K562 (cell line): ENCODE measurements around the gene TMEM266. TPM values are rescaled to one million over a fixed set of nuclear protein-coding genes. Genes with fewer than 3 reads are reported as not detected.

ENCODE experiments used
- ATAC-seq: fragments of 200-7000 bp; cut with Tn5 transposase; 3 replicates; pipeline ENCODE4 v1.9.1; 2020; ENCODE audit warnings: moderate library complexity
- BruUV-seq: library from RNA; stranded (reverse); fragments of 400-500 nt; replicated peaks from 2 replicates; lab custom pipeline; 2021; lab: Mats Ljungman, UMichigan
- CTCF ChIA-PET: fragments of 300-600 bp; formaldehyde crosslinking; extraction: SDS; loops from one replicate; lab custom pipeline; 2021; ENCODE audit warnings: low intra/inter-chr PET ratio; lab: Yijun Ruan, JAX
- POLR2A ChIA-PET: fragments of 300-600, 350-650 bp; sonication (Branson Sonifier 250); formaldehyde crosslinking; extraction: SDS; loops from one replicate; lab custom pipeline; 2021; ENCODE audit warnings: antibody characterized with exemption, inconsistent platforms; lab: Yijun Ruan, JAX
- DNase-seq, 4 experiments: peaks; one replicate each; pipeline versions ENCODE4 v3.0.0 to v3.0.0-alpha.2; 2011 to 2018; ENCODE audit warnings: low spot score in 3 of 4, mixed read lengths in 3 of 4; ENCODE audit errors: extremely low read depth in 1 of 4
- FAIRE-seq: peaks from 2 replicates; lab custom pipeline; 2011; peaks lifted over from hg19 to GRCh38; lab: Jason Lieb, UNC
- H2AFZ ChIP-seq: 2 replicates; pipeline ENCODE4 v1.6.0; 2011; ENCODE audit warnings: low read depth, low read length, control low read depth, inconsistent platforms
- H3K27ac ChIP-seq: fragments of 200-600 bp; 3 replicates; pipeline ENCODE4 v1.8.0; 2011; ENCODE audit warnings: low read depth, mild to moderate bottlenecking, control low read depth, inconsistent platforms, low read length, moderate library complexity, mixed read lengths; ENCODE audit errors: extremely low read depth
- H3K27me3 ChIP-seq, 2 experiments: fragments of 300-600 bp in 1 of 2; 2 replicates in 1 of 2; 3 replicates in 1 of 2; pipeline versions ENCODE4 v1.6.0 to v1.8.0; 2011; ENCODE audit warnings: inconsistent platforms in 2 of 2, low read length in 2 of 2, mild to moderate bottlenecking in 1 of 2, mixed read lengths in 1 of 2, moderate library complexity in 1 of 2; ENCODE audit not compliant: control insufficient read depth in 2 of 2, insufficient read depth in 2 of 2
- H3K36me3 ChIP-seq: fragments of 300-600 bp; 3 replicates; pipeline ENCODE4 v1.8.0; 2011; ENCODE audit warnings: mild to moderate bottlenecking, low read length, inconsistent platforms; ENCODE audit not compliant: control insufficient read depth, insufficient read depth
- H3K4me1 ChIP-seq, 2 experiments: fragments of 200-600 bp in 1 of 2; replicated peaks in 1 of 2; 2 replicates in 1 of 2; 3 replicates in 1 of 2; pipeline versions ENCODE4 v1.5.1 to v1.8.0; 2011; ENCODE audit warnings: inconsistent platforms in 2 of 2, low read length in 2 of 2, mild to moderate bottlenecking in 1 of 2, mixed read lengths in 1 of 2, moderate library complexity in 1 of 2; ENCODE audit not compliant: control insufficient read depth in 2 of 2, insufficient read depth in 2 of 2
- H3K4me2 ChIP-seq: 2 replicates; pipeline ENCODE4 v1.6.1; 2011; ENCODE audit warnings: low read length, control low read depth, inconsistent platforms, mixed read lengths; ENCODE audit not compliant: insufficient read depth
- H3K4me3 ChIP-seq: fragments of 200-600 bp; sonication (generic), shearing (Covaris generic); 2 replicates; pipeline ENCODE4 v1.5.1; 2016; ENCODE audit warnings: control low read depth, inconsistent platforms
- H3K79me2 ChIP-seq: fragments of 200-600 bp; 3 replicates; pipeline ENCODE4 v1.8.0; 2011; ENCODE audit warnings: low read length, inconsistent platforms; ENCODE audit not compliant: control insufficient read depth, insufficient read depth
- H3K9ac ChIP-seq, 2 experiments: 2 replicates each; pipeline versions ENCODE4 v1.6.0 to v1.6.1; 2011; ENCODE audit warnings: low read depth in 2 of 2, low read length in 2 of 2, control low read depth in 1 of 2, inconsistent platforms in 1 of 2, mild to moderate bottlenecking in 1 of 2, mixed read lengths in 1 of 2; ENCODE audit not compliant: insufficient read depth in 1 of 2
- H3K9me1 ChIP-seq: one replicate; pipeline ENCODE4 v1.6.0; 2011; ENCODE audit warnings: inconsistent platforms, mild to moderate bottlenecking, low read length, moderate library complexity; ENCODE audit not compliant: control insufficient read depth, insufficient read depth
- H3K9me3 ChIP-seq: replicated peaks from 2 replicates; pipeline ENCODE4 v1.5.1; 2011; ENCODE audit warnings: low read depth, low read length, inconsistent platforms; ENCODE audit not compliant: control insufficient read depth, insufficient read depth
- H4K20me1 ChIP-seq: replicated peaks from 2 replicates; pipeline ENCODE4 v1.6.1; 2011; ENCODE audit warnings: low read length, inconsistent platforms, mixed read lengths; ENCODE audit not compliant: control insufficient read depth, insufficient read depth
- CBX2 ChIP-seq: fragments of 200-600 bp; sonication (generic); IDR thresholded peaks from one replicate; pipeline ENCODE4 v1.6.1; 2012; ENCODE audit warnings: mild to moderate bottlenecking, low read length, inconsistent platforms; ENCODE audit not compliant: insufficient read depth, poor library complexity, severe bottlenecking
- FOS ChIP-seq: IDR thresholded peaks from 3 replicates; pipeline ENCODE4 v1.6.1; 2011; ENCODE audit not compliant: insufficient read length; ENCODE audit errors: extremely low read depth
- HDAC1 ChIP-seq, 2 experiments: fragments of 450-650 bp; IDR thresholded peaks; 2 replicates each; pipeline ENCODE4 v1.6.1; 2016 to 2017; ENCODE audit warnings: inconsistent platforms in 1 of 2, mild to moderate bottlenecking in 1 of 2, moderate library complexity in 1 of 2
- KLF1 ChIP-seq: fragments of 450-650 bp; IDR thresholded peaks from 2 replicates; pipeline ENCODE4 v1.6.1; 2016; ENCODE audit warnings: missing genetic modification characterization, missing compliant biosample characterization
- NBN ChIP-seq: fragments of 450-650 bp; IDR thresholded peaks from 2 replicates; pipeline ENCODE4 v1.6.1; 2016; ENCODE audit warnings: low read depth, mild to moderate bottlenecking
- PURB ChIP-seq: sonication (generic); formaldehyde crosslinking; IDR thresholded peaks from 2 replicates; pipeline ENCODE4 v1.9.0; 2021; ENCODE audit warnings: low read depth, mild to moderate bottlenecking, missing genetic modification reagents
- SOX6 ChIP-seq: fragments of 450-650 bp; IDR thresholded peaks from 2 replicates; pipeline ENCODE4 v1.6.1; 2014; ENCODE audit warnings: mild to moderate bottlenecking
- ZNF165 ChIP-seq: fragments of 250-450 bp; sonication (Bioruptor Pico); IDR thresholded peaks from 2 replicates; pipeline ENCODE4 v1.4.0; 2020; ENCODE audit warnings: borderline replicate concordance
- ZNF239 ChIP-seq: fragments of 250-450 bp; sonication (Bioruptor Pico); IDR thresholded peaks from 2 replicates; pipeline ENCODE4 v1.4.0; 2020; ENCODE audit warnings: mild to moderate bottlenecking
- WGBS: fragments of 100-300 bp; shearing (Covaris generic); methylation state at CpG from one replicate; pipeline ENCODE4 v1.1.6; 2016; ENCODE audit warnings: low coverage, mixed read lengths; ENCODE audit not compliant: insufficient coverage; ENCODE audit errors: missing lambda C conversion rate; 5-methylcytosine and 5-hydroxymethylcytosine counted together
- in situ Hi-C: fragments of 300-500 bp; cut with MboI; formaldehyde crosslinking; loops from 4 replicates; pipeline ENCODE4 v1.15.0; 2018; ENCODE audit warnings: inconsistent platforms, mixed read lengths
- intact Hi-C: fragments of 100-400 bp; cut with micrococcal nuclease; formaldehyde crosslinking; loops from 2 replicates; pipeline ENCODE4 v1.14.2; 2022
- polyA plus RNA-seq, 8 experiments: library from polyadenylated mRNA; depleted of rRNA in 4 of 8; stranded (reverse) in 5 of 8; unstranded in 3 of 8; fragments of >200 nt; fragmentation: Nextera tagmentation in 2 of 8; fragmentation: Illumina TruSeq in 1 of 8; extraction: Ambion mirVana in 2 of 8; extraction: Trizol in 1 of 8; gene quantifications; 2 replicates each; pipeline versions ENCODE4 v1.2.1 to v1.2.3, GENCODE V29; 2011 to 2014; ENCODE audit warnings: inconsistent platforms in 1 of 8, missing spikeins in 1 of 8
- total RNA-seq, 7 experiments: library from RNA; depleted of rRNA in 6 of 7; stranded (reverse); fragments of >200 nt in 6 of 7; fragmentation: Illumina TruSeq in 2 of 7; extraction: Trizol in 2 of 7; gene quantifications; 2 replicates each; pipeline versions ENCODE4 v1.2.1 to v1.2.3, GENCODE V29; 2011 to 2021; ENCODE audit warnings: low replicate concordance in 1 of 7
- TF ChIP-seq, protein P1 (sequence below): fragments of 450-650 bp; formaldehyde crosslinking; IDR thresholded peaks from 2 replicates; pipeline ENCODE4 v1.4.0; 2020; ENCODE audit warnings: mild to moderate bottlenecking, moderate library complexity
- TF ChIP-seq, protein P2 (sequence below): sonication (generic); formaldehyde crosslinking; IDR thresholded peaks from 2 replicates; pipeline ENCODE4 v1.8.0; 2022; ENCODE audit warnings: missing genetic modification reagents, mild to moderate bottlenecking, moderate library complexity, borderline replicate concordance
- TF ChIP-seq, protein P3 (sequence below): sonication (generic); formaldehyde crosslinking; IDR thresholded peaks from 2 replicates; pipeline ENCODE4 v1.8.1; 2022; ENCODE audit warnings: missing genetic modification reagents

Gene TMEM266
- total and polyA plus RNA-seq, 9 of the 15 experiments (the other 6 are each of a cell fraction or from before 2014, with no cell fraction given), result not detected

DNA sequence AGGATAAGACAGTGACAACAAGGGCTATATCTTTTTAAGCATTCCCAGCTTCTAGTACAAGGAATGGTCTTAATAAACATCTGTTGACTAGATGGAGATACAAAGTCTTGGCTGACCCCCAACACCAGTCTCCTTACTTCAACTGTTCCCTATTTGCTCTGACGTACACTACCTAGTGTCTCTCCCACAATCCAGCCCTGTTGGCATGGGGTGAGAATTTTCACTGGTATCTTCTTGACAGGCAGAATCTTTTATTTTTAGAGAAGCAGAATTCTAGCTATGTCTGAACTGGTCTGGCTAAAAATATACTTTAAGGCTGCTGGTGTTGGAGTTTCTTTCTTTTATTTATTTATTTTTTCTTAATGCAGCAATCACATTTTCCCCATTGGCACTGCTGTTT lies 169.5 kb downstream of the TMEM266 start (continued):
- TF ChIP-seq, protein P1, sequence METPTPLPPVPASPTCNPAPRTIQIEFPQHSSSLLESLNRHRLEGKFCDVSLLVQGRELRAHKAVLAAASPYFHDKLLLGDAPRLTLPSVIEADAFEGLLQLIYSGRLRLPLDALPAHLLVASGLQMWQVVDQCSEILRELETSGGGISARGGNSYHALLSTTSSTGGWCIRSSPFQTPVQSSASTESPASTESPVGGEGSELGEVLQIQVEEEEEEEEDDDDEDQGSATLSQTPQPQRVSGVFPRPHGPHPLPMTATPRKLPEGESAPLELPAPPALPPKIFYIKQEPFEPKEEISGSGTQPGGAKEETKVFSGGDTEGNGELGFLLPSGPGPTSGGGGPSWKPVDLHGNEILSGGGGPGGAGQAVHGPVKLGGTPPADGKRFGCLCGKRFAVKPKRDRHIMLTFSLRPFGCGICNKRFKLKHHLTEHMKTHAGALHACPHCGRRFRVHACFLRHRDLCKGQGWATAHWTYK (CRISPR knock-in tag), result no peak
- TF ChIP-seq ZNF165 (CRISPR knock-in tag), result no peak

DNA sequence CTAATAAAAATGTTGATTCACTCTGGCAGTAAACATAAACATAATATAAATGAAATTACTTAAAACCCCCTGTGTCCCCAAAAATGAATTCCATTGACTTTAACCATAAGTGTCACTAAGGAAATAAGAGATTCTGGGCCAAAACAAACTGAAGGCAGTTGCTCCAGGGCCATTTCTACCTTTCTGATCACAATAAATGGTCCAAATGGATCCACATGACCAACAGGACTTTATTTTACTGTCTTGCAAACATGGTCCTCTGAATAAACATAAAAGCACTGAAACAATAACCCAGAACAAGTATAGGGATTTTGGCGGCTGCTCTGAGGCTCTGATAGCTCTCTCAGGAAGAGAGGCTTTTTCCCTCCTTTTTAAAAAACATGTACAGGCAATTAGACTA lies 174.1 kb downstream of the TMEM266 start:
- no peaks in the 10 kb centered on the region for H3K79me2 ChIP-seq
- FAIRE-seq (no peak), DNase-seq (no peak), ATAC-seq (no peak)
- ChIA-PET POLR2A (interaction anchor here (1.0 kb wide), 1 partner anchor 13 kb away, joined by 3 read pairs; no protein-coding TSS in a partner anchor), CTCF (no interaction called here)
- peaks cover 35% of the 10 kb centered on the region for H3K36me3 ChIP-seq
- intact Hi-C loops, result no loop called here
- H3K4me2 ChIP-seq, result no peak overlapping the region
- no peaks in the 10 kb centered on the region for H3K27me3 ChIP-seq
- H2AFZ ChIP-seq, result no peak overlapping the region
- no peak overlapping the region for H3K27ac ChIP-seq
- TF ChIP-seq PURB (CRISPR knock-in tag) (no peak), NBN (no peak), SOX6 (no peak), ZNF239 (CRISPR knock-in tag) (no peak), KLF1 (tag) (no peak), HDAC1 (IDR thresholded peaks at IDR 0.05) (no peak), CBX2 (no peak), FOS (no peak)
- TF ChIP-seq, protein P2, sequence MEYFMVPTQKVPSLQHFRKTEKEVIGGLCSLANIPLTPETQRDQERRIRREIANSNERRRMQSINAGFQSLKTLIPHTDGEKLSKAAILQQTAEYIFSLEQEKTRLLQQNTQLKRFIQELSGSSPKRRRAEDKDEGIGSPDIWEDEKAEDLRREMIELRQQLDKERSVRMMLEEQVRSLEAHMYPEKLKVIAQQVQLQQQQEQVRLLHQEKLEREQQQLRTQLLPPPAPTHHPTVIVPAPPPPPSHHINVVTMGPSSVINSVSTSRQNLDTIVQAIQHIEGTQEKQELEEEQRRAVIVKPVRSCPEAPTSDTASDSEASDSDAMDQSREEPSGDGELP (CRISPR knock-in tag), result no peak
- TF ChIP-seq, protein P3, sequence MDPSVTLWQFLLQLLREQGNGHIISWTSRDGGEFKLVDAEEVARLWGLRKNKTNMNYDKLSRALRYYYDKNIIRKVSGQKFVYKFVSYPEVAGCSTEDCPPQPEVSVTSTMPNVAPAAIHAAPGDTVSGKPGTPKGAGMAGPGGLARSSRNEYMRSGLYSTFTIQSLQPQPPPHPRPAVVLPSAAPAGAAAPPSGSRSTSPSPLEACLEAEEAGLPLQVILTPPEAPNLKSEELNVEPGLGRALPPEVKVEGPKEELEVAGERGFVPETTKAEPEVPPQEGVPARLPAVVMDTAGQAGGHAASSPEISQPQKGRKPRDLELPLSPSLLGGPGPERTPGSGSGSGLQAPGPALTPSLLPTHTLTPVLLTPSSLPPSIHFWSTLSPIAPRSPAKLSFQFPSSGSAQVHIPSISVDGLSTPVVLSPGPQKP (CRISPR knock-in tag), result no peak
- no peak overlapping the region for H3K4me3 ChIP-seq
- no peaks in the 10 kb centered on the region for H3K9me1 ChIP-seq
- no peaks in the 10 kb centered on the region; the same call in 1 of the 2 replicates for H3K9me3 ChIP-seq
- 75% methylated on average over 1 of the region's 1 CpG for WGBS
- in situ Hi-C loops, result no loop called here
- no peaks in the 10 kb centered on the region for H4K20me1 ChIP-seq
- H3K4me1 ChIP-seq, result no peaks in the 10 kb centered on the region; a peak in 1 of 5 replicates
- H3K9ac ChIP-seq, result no peak overlapping the region
- no TSS peak for BruUV-seq
